A549 (cell line): ENCODE data around the gene PLLP. TPM values are rescaled to one million over a fixed set of nuclear protein-coding genes. Genes with fewer than 3 reads are reported as not detected.

Source experiments
- ATAC-seq, 2 experiments: fragments of 200-7000 bp in 1 of 2; fragments of >200 bp in 1 of 2; cut with Nextera tagmentation in 1 of 2; cut with Tn5 transposase in 1 of 2; 3 replicates each; pipeline versions ENCODE4 v1.8.0 to v1.9.1; 2018 to 2020; ENCODE audit warnings: mild to moderate bottlenecking in 1 of 2, moderate library complexity in 1 of 2
- CTCF ChIA-PET: fragments of 300-600 bp; sonication (Branson Sonifier 250); formaldehyde crosslinking; extraction: SDS; loops from one replicate; lab custom pipeline; 2021; ENCODE audit warnings: antibody characterized with exemption, inconsistent platforms; lab: Yijun Ruan, JAX
- POLR2A ChIA-PET: fragments of 350-600 bp; formaldehyde crosslinking; extraction: SDS; loops from one replicate; lab custom pipeline; 2021; ENCODE audit warnings: antibody characterized with exemption, inconsistent platforms; lab: Yijun Ruan, JAX
- DNase-seq, 2 experiments: peaks; one replicate each; pipeline versions ENCODE4 v3.0.0 to v3.0.0-alpha.2; 2011 to 2016; ENCODE audit warnings: low read depth in 1 of 2, low spot score in 1 of 2
- FAIRE-seq: peaks from 2 replicates; lab custom pipeline; 2011; peaks lifted over from hg19 to GRCh38; lab: Jason Lieb, UNC
- H3K27ac ChIP-seq, 2 experiments: fragments of >200 bp; sonication (Bioruptor Twin); formaldehyde crosslinking; 3 replicates each; pipeline ENCODE4 v1.5.1; 2016 to 2017
- H3K4me1 ChIP-seq: fragments of >200 bp; sonication (Bioruptor Twin); formaldehyde crosslinking; 3 replicates; pipeline ENCODE4 v1.6.1; 2016
- H3K4me2 ChIP-seq: fragments of >200 bp; sonication (Bioruptor Twin); formaldehyde crosslinking; 3 replicates; pipeline ENCODE4 v1.6.1; 2016
- H3K4me3 ChIP-seq: fragments of >200 bp; sonication (Bioruptor Twin); formaldehyde crosslinking; 3 replicates; pipeline ENCODE4 v1.5.1; 2016
- H3K9me3 ChIP-seq: fragments of >200 bp; sonication (Bioruptor Twin); formaldehyde crosslinking; 3 replicates; pipeline ENCODE4 v1.6.1; 2016
- CBX8 ChIP-seq: fragments of 200-600 bp; sonication (generic); IDR thresholded peaks from 2 replicates; pipeline ENCODE4 v1.6.1; 2016
- CEBPB ChIP-seq, 2 experiments: fragments of >200 bp in 1 of 2; sonication (Bioruptor Twin) in 1 of 2; formaldehyde crosslinking in 1 of 2; IDR thresholded peaks; 2 replicates each; pipeline ENCODE4 v1.6.1; 2012 to 2016
- CHD2 ChIP-seq: fragments of 150-350 bp; IDR thresholded peaks from 2 replicates; pipeline ENCODE4 v1.6.1; 2014; ENCODE audit warnings: low read length; ENCODE audit not compliant: partially characterized antibody
- CHD4 ChIP-seq: fragments of 200-600 bp; sonication (generic); IDR thresholded peaks from 2 replicates; pipeline ENCODE4 v1.6.1; 2016; ENCODE audit warnings: antibody characterized with exemption, mild to moderate bottlenecking, borderline replicate concordance
- EHF ChIP-seq: fragments of 250-450 bp; sonication (Bioruptor Pico); IDR thresholded peaks from 2 replicates; pipeline ENCODE4 v1.5.0; 2020; ENCODE audit warnings: mild to moderate bottlenecking
- HDAC2 ChIP-seq: fragments of 200-600 bp; sonication (generic); IDR thresholded peaks from 2 replicates; pipeline ENCODE4 v1.6.1; 2016
- HOXA7 ChIP-seq: fragments of 250-450 bp; sonication (Bioruptor Pico); IDR thresholded peaks from 2 replicates; pipeline ENCODE4 v1.5.0; 2020; ENCODE audit warnings: mild to moderate bottlenecking, moderate library complexity
- HOXB13 ChIP-seq: fragments of 250-450 bp; sonication (Bioruptor Pico); IDR thresholded peaks from 2 replicates; pipeline ENCODE4 v1.5.0; 2020; ENCODE audit warnings: low read depth, mild to moderate bottlenecking, moderate library complexity
- HOXB5 ChIP-seq: fragments of 250-450 bp; sonication (Bioruptor Pico); IDR thresholded peaks from 2 replicates; pipeline ENCODE4 v1.5.0; 2020; ENCODE audit warnings: mild to moderate bottlenecking, moderate library complexity
- JUN ChIP-seq, 2 experiments: fragments of >200 bp; sonication (Bioruptor Twin); formaldehyde crosslinking; IDR thresholded peaks; 2 replicates in 1 of 2; 3 replicates in 1 of 2; pipeline ENCODE4 v1.6.1; 2016 to 2017
- KDM1A ChIP-seq: fragments of 200-600 bp; sonication (generic); IDR thresholded peaks from 2 replicates; pipeline ENCODE4 v1.6.1; 2016; ENCODE audit warnings: low read depth, mild to moderate bottlenecking
- MAFK ChIP-seq: fragments of 450-650 bp; IDR thresholded peaks from 2 replicates; pipeline ENCODE4 v1.6.1; 2014; ENCODE audit not compliant: partially characterized antibody
- MYC ChIP-seq: IDR thresholded peaks from 2 replicates; pipeline ENCODE4 v1.6.1; 2012; ENCODE audit warnings: mild to moderate bottlenecking, inconsistent platforms, low read length, improper control_type of control experiment, borderline replicate concordance
- POLR2A ChIP-seq: IDR thresholded peaks from 2 replicates; pipeline ENCODE4 v1.6.1; 2012; ENCODE audit warnings: mild to moderate bottlenecking, low read length
- RFX5 ChIP-seq: fragments of 450-650 bp; IDR thresholded peaks from 2 replicates; pipeline ENCODE4 v1.7.1; 2014; ENCODE audit warnings: antibody characterized with exemption, mild to moderate bottlenecking, moderate library complexity
- SREBF2 ChIP-seq: fragments of 450-650 bp; IDR thresholded peaks from 2 replicates; pipeline ENCODE4 v1.6.1; 2014; ENCODE audit warnings: mild to moderate bottlenecking, moderate library complexity
- TP53 ChIP-seq: fragments of 250-450 bp; sonication (Bioruptor Pico); IDR thresholded peaks from 2 replicates; pipeline ENCODE4 v1.5.0; 2021; ENCODE audit warnings: mild to moderate bottlenecking, moderate library complexity
- ZC3H11A ChIP-seq: fragments of 450-650 bp; IDR thresholded peaks from 2 replicates; pipeline ENCODE4 v1.6.1; 2014; ENCODE audit warnings: antibody characterized with exemption, mild to moderate bottlenecking
- ZNF302 ChIP-seq: fragments of 250-450 bp; sonication (Bioruptor Pico); IDR thresholded peaks from 2 replicates; pipeline ENCODE4 v1.9.0; 2021; ENCODE audit warnings: inconsistent platforms, mild to moderate bottlenecking, moderate library complexity
- ZSCAN20 ChIP-seq: fragments of 250-450 bp; sonication (Bioruptor Pico); IDR thresholded peaks from 2 replicates; pipeline ENCODE4 v1.8.0; 2022; ENCODE audit warnings: mild to moderate bottlenecking, moderate library complexity
- WGBS: methylation state at CpG from one replicate; pipeline ENCODE4 v1.1.6; 2017; ENCODE audit errors: missing lambda C conversion rate; 5-methylcytosine and 5-hydroxymethylcytosine counted together
- polyA plus RNA-seq, 4 experiments: library from polyadenylated mRNA; depleted of rRNA in 3 of 4; stranded (reverse); fragments of >200 nt; fragmentation: RNase III in 1 of 4; extraction: RNeasy Plus Mini Kit Qiagen cat#74134 plus additional on column Dnase treatment in 1 of 4; gene quantifications; 2 replicates in 3 of 4; 3 replicates in 1 of 4; pipeline ENCODE4 v1.2.3, GENCODE V29; 2011 to 2017
- TF ChIP-seq, protein P1 (sequence below): fragments of >200 bp; sonication (Bioruptor Twin); formaldehyde crosslinking; IDR thresholded peaks from 2 replicates; pipeline ENCODE4 v1.6.1; 2016
- TF ChIP-seq, protein P2 (sequence below): fragments of >200 bp; sonication (Bioruptor Twin); formaldehyde crosslinking; IDR thresholded peaks from 3 replicates; pipeline ENCODE4 v1.5.1; 2016
- TF ChIP-seq, protein P3 (sequence below): fragments of 250-450 bp; sonication (Bioruptor Pico); IDR thresholded peaks from 2 replicates; pipeline ENCODE4 v1.5.0; 2021; ENCODE audit warnings: mild to moderate bottlenecking, moderate library complexity, borderline replicate concordance
- TF ChIP-seq, protein P4 (sequence below): IDR thresholded peaks from 2 replicates; pipeline ENCODE4 v1.6.1; 2012

Gene PLLP
- polyA plus RNA-seq, 2 of the 4 experiments (the other 2 are of a cell fraction) = 1.8 to 3.3 TPM

DNA sequence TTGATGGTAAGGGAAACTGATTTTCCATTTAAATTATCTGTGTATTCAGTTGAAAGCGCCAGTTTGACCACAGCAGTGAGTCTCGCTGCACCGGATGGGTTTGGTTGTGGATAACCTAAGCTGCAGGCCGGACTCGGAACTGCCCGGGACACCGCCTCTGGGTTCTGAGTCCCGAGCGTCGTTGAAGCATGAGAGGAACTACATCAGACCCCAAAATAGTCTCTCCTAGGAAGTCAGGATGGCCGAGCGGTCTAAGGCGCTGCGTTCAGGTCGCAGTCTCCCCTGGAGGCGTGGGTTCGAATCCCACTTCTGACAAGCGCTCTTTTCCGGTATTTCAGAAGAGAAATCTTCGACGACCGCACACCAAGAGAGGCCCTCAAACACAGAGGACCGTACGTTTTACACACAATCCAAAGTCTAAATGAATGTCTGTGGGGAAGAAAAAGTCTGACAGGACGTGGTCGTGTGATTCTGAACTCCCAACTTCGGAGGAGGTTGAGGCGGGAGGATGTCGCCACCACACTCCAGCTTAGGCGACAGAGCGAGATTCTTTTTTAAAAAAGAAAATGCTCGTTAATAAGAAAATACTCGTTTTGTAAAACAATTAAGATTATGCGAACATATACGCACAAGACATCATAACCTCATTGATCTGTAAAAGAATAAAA, 15.4 kb upstream of the PLLP start (continued):
- TF ChIP-seq MYC = 0 out of 2 replicates have a peak, but pooled peaks have one; percentile 51
- no peak for TF ChIP-seq RFX5
- TF ChIP-seq, protein P1, sequence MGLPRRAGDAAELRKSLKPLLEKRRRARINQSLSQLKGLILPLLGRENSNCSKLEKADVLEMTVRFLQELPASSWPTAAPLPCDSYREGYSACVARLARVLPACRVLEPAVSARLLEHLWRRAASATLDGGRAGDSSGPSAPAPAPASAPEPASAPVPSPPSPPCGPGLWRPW = no peak
- peak; percentile 61; the same call in 1 of the 2 replicates for TF ChIP-seq HOXA7 (CRISPR knock-in tag)
- no peak for TF ChIP-seq KDM1A

DNA sequence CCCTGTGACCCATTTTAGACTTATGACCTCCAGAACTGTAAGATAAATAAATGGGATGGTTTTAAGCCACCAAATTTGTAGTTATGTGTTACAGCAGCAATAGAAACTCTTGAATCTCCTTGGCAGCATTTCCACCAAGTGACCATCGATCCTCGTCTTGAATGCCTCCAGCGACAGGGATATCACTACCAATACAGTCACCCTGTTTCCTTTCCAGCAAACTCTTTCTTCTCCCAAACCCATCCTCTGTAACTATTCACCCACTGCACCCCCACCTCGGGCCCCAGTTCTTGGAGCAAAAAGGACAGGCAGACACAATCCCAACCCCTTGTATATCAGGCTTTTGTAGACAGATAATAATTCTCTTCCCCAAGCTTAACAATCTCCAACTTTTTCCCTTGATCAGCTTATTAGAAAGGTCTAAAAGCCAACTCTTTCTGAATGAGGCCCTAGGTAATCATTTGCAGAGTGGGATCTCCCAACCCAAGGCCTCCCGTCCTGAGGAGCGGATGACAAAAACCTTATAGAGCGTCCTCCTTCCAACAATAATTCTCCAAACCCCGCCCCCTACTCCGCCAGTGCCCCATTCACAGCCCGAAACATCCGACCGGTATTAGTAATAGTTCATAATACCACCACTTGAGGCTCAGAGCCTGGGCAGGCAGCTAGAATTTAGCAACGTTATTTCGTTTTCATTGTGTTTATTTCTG, 14.7 kb upstream of the PLLP start:
- whole genome bisulfite sequencing = 14% methylated on average over 14 of the region's 14 CpGs
- FAIRE-seq = no peak
- Histone ChIP-seq H3K4me3 (peak overlapping the region; percentile 46), H3K4me2 (peak overlapping the region; percentile 87), H3K4me1 (peaks cover 14% of the 10 kb centered on the region), H3K27ac (peak overlapping the region; percentile 73 to 79), H3K9me3 (no peaks in the 10 kb centered on the region)
- ATAC-seq = peak; percentile 71 to 75
- ChIA-PET POLR2A (interaction anchor here (0.6 to 1.8 kb wide), 5 partner anchors 14 to 206 kb away, joined by 3 to 11 read pairs (median 6); partner anchors contain the start of genes ARL2BP, PLLP, PSME3IP1 and RSPRY1), CTCF (interaction anchor here (0.7 to 18.6 kb wide), 28 partner anchors 9 to 229 kb away, joined by 3 to 709 read pairs (median 8); partner anchors contain the start of genes ARL2BP, CCL17, CPNE2 and PLLP)
- TF ChIP-seq JUN (IDR thresholded peaks at IDR 0.05) (no peak), MAFK (peak; percentile 15), CHD4 (peak; percentile 74; the same call in 1 of the 2 replicates), HOXB5 (CRISPR knock-in tag) (no peak)
- TF ChIP-seq, protein P2, sequence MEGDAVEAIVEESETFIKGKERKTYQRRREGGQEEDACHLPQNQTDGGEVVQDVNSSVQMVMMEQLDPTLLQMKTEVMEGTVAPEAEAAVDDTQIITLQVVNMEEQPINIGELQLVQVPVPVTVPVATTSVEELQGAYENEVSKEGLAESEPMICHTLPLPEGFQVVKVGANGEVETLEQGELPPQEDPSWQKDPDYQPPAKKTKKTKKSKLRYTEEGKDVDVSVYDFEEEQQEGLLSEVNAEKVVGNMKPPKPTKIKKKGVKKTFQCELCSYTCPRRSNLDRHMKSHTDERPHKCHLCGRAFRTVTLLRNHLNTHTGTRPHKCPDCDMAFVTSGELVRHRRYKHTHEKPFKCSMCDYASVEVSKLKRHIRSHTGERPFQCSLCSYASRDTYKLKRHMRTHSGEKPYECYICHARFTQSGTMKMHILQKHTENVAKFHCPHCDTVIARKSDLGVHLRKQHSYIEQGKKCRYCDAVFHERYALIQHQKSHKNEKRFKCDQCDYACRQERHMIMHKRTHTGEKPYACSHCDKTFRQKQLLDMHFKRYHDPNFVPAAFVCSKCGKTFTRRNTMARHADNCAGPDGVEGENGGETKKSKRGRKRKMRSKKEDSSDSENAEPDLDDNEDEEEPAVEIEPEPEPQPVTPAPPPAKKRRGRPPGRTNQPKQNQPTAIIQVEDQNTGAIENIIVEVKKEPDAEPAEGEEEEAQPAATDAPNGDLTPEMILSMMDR = peak; percentile 19; the same call in 1 of the 3 replicates
- DNase-seq = peak; percentile 80 to 86

DNA sequence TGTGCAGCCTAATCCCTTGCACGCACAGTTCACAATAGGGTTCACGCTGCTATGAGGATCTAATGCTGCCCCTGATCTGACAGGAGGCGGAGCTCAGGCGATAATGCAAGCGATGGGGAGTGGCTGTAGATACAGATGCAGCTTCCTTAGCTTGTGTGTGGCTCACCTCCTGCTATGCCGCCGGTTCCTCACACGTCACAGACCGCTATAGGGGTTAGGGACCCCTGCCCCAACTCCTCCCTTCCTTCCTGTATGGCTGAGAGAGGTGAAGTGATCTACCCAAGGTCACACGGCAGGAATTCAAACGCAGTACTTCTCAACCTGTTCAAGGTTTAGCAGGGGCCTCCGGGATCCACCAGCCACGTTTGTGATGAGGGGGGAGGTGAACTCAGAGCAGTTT, 13.4 kb upstream of the PLLP start:
- Histone ChIP-seq H3K4me2 (no peak overlapping the region), H3K4me1 (peaks cover 7% of the 10 kb centered on the region), H3K27ac (no peak overlapping the region), H3K9me3 (no peaks in the 10 kb centered on the region)
- 78% methylated on average over 13 of the region's 13 CpGs for WGBS
- CTCF ChIA-PET = interaction anchor here (18.6 kb wide), 1 partner anchor 121 kb away, joined by 709 read pairs; no protein-coding TSS in a partner anchor
- TF ChIP-seq, protein P3, sequence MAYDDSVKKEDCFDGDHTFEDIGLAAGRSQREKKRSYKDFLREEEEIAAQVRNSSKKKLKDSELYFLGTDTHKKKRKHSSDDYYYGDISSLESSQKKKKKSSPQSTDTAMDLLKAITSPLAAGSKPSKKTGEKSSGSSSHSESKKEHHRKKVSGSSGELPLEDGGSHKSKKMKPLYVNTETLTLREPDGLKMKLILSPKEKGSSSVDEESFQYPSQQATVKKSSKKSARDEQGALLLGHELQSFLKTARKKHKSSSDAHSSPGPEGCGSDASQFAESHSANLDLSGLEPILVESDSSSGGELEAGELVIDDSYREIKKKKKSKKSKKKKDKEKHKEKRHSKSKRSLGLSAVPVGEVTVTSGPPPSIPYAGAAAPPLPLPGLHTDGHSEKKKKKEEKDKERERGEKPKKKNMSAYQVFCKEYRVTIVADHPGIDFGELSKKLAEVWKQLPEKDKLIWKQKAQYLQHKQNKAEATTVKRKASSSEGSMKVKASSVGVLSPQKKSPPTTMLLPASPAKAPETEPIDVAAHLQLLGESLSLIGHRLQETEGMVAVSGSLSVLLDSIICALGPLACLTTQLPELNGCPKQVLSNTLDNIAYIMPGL (CRISPR knock-in tag) = no peak
- TF ChIP-seq TP53 (no peak), ZSCAN20 (no peak), HDAC2 (no peak), ZC3H11A (no peak), HOXA7 (CRISPR knock-in tag) (no peak), JUN (IDR thresholded peaks at IDR 0.05) (no peak), POLR2A (no peak), CHD2 (no peak), EHF (CRISPR knock-in tag) (no peak), CEBPB (IDR thresholded peaks at IDR 0.05) (no peak), SREBF2 (no peak), ZNF302 (CRISPR knock-in tag) (no peak), CBX8 (no peak), HOXB13 (CRISPR knock-in tag) (no peak)
- TF ChIP-seq, protein P4, sequence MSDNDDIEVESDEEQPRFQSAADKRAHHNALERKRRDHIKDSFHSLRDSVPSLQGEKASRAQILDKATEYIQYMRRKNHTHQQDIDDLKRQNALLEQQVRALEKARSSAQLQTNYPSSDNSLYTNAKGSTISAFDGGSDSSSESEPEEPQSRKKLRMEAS = no peak
- TF ChIP-seq, protein P2 = no peak
- TF ChIP-seq, all 56 proteins: peak for 0
- FAIRE-seq (no peak), ATAC-seq (no peak), DNase-seq (no peak)
- no peak overlapping the region for H3K4me3 ChIP-seq
- POLR2A ChIA-PET = no interaction called here
